Pancreas (tissue), 10 donors: ENCODE results near the gene GGPS1. TPM values are rescaled to one million over a fixed set of nuclear protein-coding genes. Genes with fewer than 3 reads are reported as not detected.

Source experiments
- ATAC-seq, 4 donors: fragments of 200-7000 bp; cut with Tn5 transposase; one replicate each; pipeline versions ENCODE4 v1.8.0 to v1.9.1; 2020; ENCODE audit warnings: mild to moderate bottlenecking in 4 of 4, moderate library complexity in 4 of 4
- DNase-seq, 6 donors: peaks; one replicate each; pipeline ENCODE4 v3.0.0-alpha.2; 2020
- FAIRE-seq: peaks from 2 replicates; lab custom pipeline; 2012; peaks lifted over from hg19 to GRCh38; lab: Jason Lieb, UNC
- H3K27ac ChIP-seq, 4 donors: fragments of 200-600 bp; sonication (generic); 1 replicate in 3 of 4; 2 replicates in 1 of 4; pipeline versions ENCODE4 v1.5.0 to v1.8.0; 2020
- H3K27me3 ChIP-seq, 4 donors: fragments of 200-600 bp; one replicate each; pipeline ENCODE4 v1.8.0; 2021
- H3K36me3 ChIP-seq, 3 donors: fragments of 200-600 bp; sonication (generic) in 1 of 3; one replicate each; pipeline versions ENCODE4 v1.5.0 to v1.8.0; 2020 to 2021
- H3K4me1 ChIP-seq, 3 donors: fragments of 200-600 bp; one replicate each; pipeline ENCODE4 v1.8.0; 2021
- H3K4me3 ChIP-seq, 4 donors: fragments of 200-600 bp; sonication (generic) in 2 of 4; one replicate each; pipeline versions ENCODE4 v1.5.0 to v1.8.0; 2020 to 2021
- H3K9me3 ChIP-seq, 4 donors: fragments of 200-600 bp; one replicate each; pipeline ENCODE4 v1.8.0; 2021
- CTCF ChIP-seq, 4 donors: fragments of 200-600 bp; sonication (generic) in 3 of 4; IDR thresholded peaks; one replicate each; pipeline versions ENCODE4 v1.5.0 to v1.8.0; 2021; ENCODE audit warnings: antibody characterized with exemption in 4 of 4
- WGBS, 2 donors: extraction: QIAGEN DNeasy Blood & Tissue Kit; methylation state at CpG; one replicate each; pipeline ENCODE4 v1.1.7; 2013; 5-methylcytosine and 5-hydroxymethylcytosine counted together
- intact Hi-C, 3 donors: fragments of 100-400 bp; cut with DNase I; formaldehyde crosslinking; loops; one replicate each; pipeline versions ENCODE4 v1.11.1 to v1.14.2; 2022
- polyA plus RNA-seq, 2 donors: library from polyadenylated mRNA; stranded (reverse); fragments of 200-250 nt; gene quantifications; one replicate each; pipeline ENCODE4 v1.2.3, GENCODE V29; 2013
- total RNA-seq, 6 donors: library from RNA; stranded (reverse); fragmentation: NEBNext Ultra II Directional in 4 of 6; extraction: Animal tissue kit (Norgen Biotek cat#: 25700) in 4 of 6; gene quantifications; one replicate each; pipeline versions ENCODE4 v1.2.1 to v1.2.4, GENCODE V29; 2021 to 2023
- donor health status: healthy with polysubstance abuse.
- donor health status: DM: no; HTN: no; CAD: no; lungs with moderate emphysema.
- donor health status: DM: no; HTN: no; CAD: no.
- donor health status: control.
- donor health status: control.
- donor health status: Bipolar disorder and iron deficiency.
- donor health status: DM: yes; HTN: yes; CAD: no.
- donor health status: DM: no; HTN: no; CAD: no.
- donor health status: DM: no; HTN: no; CAD: no.
- donor health status: DM: yes; HTN: yes; CAD: no.

The GGPS1 gene
- total and polyA plus RNA-seq, 8 donors = 8.9 to 16.7 (median 12.5) TPM

GRCh38 chr1:235331401-235331800, 3.0 kb downstream of the GGPS1 start:
- FAIRE-seq = no peak
- 35 to 44% methylated on average over 3 of the region's 3 CpGs for WGBS, 2 donors

GRCh38 chr1:235336903-235337302, 8.5 kb downstream of the GGPS1 start:
- Histone ChIP-seq H3K4me3 (no peak overlapping the region), H3K4me1 (peaks cover 0 to 3% (median under 1%) of the 10 kb centered on the region in 3 donors), H3K9me3 (no peaks in the 10 kb centered on the region), H3K27me3 (no peaks in the 10 kb centered on the region), H3K36me3 (peaks cover 0 to 19% (median 0%) of the 10 kb centered on the region in 3 donors), H3K27ac (peak overlapping the region in 1 of 4 donors; percentile 57)
- intact Hi-C loops = no loop called here
- DNase-seq (no peak), ATAC-seq (peak in 3 of 4 donors; percentile 67 to 88 (median 72)), FAIRE-seq (no peak)
- TF ChIP-seq CTCF (IDR thresholded peaks at IDR 0.05) = no peak
- WGBS, 2 donors = 74 to 80% methylated on average over 4 of the region's 4 CpGs

More at GRCh38 chr1:235331401-235331800, 3.0 kb downstream of the GGPS1 start:
- ATAC-seq (no peak), DNase-seq (no peak)
- H3K27ac ChIP-seq = no peak overlapping the region
- intact Hi-C loops = no loop called here
- no peaks in the 10 kb centered on the region for H3K27me3 ChIP-seq
- no peak overlapping the region for H3K4me3 ChIP-seq
- peaks cover 0 to 5% (median 0%) of the 10 kb centered on the region in 3 donors for H3K36me3 ChIP-seq
- H3K4me1 ChIP-seq = peaks cover 6 to 27% (median 19%) of the 10 kb centered on the region in 3 donors
- H3K9me3 ChIP-seq = no peaks in the 10 kb centered on the region
- TF ChIP-seq CTCF (IDR thresholded peaks at IDR 0.05) = no peak

GRCh38 chr1:235339746-235340145, 11.4 kb downstream of the GGPS1 start:
- DNase-seq (no peak), ATAC-seq (no peak), FAIRE-seq (no peak)
- no peak for TF ChIP-seq CTCF (IDR thresholded peaks at IDR 0.05)
- Histone ChIP-seq H3K27ac (no peak overlapping the region), H3K9me3 (no peaks in the 10 kb centered on the region), H3K4me1 (no peaks in the 10 kb centered on the region), H3K36me3 (peaks cover 0 to 26% (median 0%) of the 10 kb centered on the region in 3 donors), H3K4me3 (no peak overlapping the region), H3K27me3 (no peaks in the 10 kb centered on the region)
- intact Hi-C loops = no loop called here
- WGBS, 2 donors = 79 to 82% methylated on average over 8 of the region's 8 CpGs

GRCh38 chr1:235341334-235341733, 13.0 kb downstream of the GGPS1 start:
- Histone ChIP-seq H3K4me3 (no peak overlapping the region), H3K27ac (no peak overlapping the region), H3K4me1 (no peaks in the 10 kb centered on the region), H3K36me3 (peaks cover 0 to 22% (median 0%) of the 10 kb centered on the region in 3 donors), H3K27me3 (no peaks in the 10 kb centered on the region), H3K9me3 (no peaks in the 10 kb centered on the region)
- ATAC-seq = peak in 1 of 4 donors; percentile 22
- TF ChIP-seq CTCF (IDR thresholded peaks at IDR 0.05) = no peak
- FAIRE-seq = no peak
- intact Hi-C loops = no loop called here
- no peak for DNase-seq
- 45 to 56% methylated on average over 1 of the region's 1 CpG for WGBS, 2 donors

GRCh38 chr1:235342039-235342438, 13.7 kb downstream of the GGPS1 start:
- no peak for TF ChIP-seq CTCF (IDR thresholded peaks at IDR 0.05)
- no peak for DNase-seq
- no peak for FAIRE-seq
- ATAC-seq = no peak
- intact Hi-C loops = no loop called here
- Histone ChIP-seq H3K4me1 (no peaks in the 10 kb centered on the region), H3K9me3 (no peaks in the 10 kb centered on the region), H3K36me3 (peaks cover 0 to 15% (median 0%) of the 10 kb centered on the region in 3 donors), H3K27me3 (no peaks in the 10 kb centered on the region), H3K4me3 (no peak overlapping the region), H3K27ac (no peak overlapping the region)
- WGBS, 2 donors = 54% methylated on average over 6 of the region's 6 CpGs
